ENCODE results near the gene GSG1.

GSG1 gene

GRCh38 chr12:13117029-13117428, 13.6 kb upstream of the GSG1 start:
- DNase-seq, result no peak

DNA sequence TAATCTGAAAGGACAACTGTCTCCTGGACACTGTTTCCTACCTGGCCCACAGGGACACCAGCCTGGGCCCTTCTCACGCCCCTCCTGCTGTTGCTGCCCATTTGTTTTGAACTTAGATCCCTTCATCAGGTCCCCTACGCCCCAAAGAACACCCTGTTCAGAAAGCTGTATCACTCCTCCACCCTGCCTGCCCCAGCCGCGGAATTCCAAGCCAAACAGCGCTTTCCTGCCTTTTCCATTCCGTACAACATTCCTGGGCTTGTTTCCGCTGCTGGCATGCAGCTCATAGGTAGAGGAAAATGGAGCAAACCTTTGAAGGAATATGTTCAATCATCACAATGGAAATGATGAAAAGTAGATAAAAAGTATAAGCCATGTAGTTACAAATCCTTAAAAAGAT, 12.8 kb upstream of the GSG1 start:
- DNase-seq, result no peak

DNA sequence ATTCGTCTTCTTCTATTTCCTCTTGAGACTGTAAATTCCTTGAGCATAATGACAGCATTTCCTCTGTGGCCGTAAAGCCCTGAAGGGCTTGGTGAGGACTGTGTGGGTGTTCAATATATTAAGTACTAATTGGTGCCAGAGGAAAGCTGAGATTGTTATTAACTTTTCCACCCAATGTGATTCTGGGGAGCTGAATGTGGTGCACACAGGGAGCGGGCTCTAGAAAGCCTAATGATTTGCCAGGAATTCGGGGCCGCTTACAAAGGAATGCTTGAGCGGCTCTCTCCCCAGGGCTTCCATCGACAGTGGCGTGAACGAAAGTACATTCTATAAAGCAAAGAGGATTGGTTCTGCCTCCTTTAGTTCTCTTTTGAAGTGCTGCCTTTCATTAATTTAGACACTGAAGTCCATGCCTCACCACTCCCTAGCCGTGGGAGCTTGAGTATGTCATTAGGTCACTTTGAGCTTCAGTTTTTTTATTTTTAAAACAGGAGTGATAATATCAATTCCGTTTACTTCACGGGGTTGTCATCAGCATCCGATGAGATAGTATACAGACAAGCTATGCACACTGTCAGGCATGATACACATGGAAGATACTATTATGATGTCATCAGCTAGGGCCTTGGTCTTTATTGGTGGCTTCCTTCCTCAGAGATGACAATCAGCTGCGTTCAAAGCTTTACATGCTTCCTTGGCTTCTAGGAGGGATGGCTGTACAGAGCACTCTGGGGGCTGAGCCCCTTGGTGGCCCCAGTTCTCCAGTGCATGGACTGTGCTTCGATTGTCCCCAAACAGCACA, 11.0 kb upstream of the GSG1 start:
- DNase-seq, result no peak

DNA sequence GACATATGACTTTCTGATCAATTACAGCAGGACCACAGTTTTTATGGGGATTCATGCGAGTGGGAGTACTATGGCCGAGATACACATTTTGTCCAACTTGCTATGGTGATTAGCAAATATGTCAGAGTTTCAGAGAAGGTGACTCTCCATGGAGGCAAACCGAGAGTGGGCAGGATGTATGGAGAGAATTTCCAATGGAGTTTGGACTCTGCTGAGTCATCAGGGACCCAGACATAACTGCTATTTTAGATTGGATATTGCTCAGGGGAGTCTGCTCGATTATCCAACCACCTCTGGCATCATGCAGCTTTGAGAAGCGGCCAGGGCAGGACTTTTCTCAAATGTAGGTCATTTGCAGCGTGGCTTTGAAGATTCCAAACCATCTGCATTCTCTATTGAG, 9.5 kb upstream of the GSG1 start:
- DNase-seq, result no peak

DNA sequence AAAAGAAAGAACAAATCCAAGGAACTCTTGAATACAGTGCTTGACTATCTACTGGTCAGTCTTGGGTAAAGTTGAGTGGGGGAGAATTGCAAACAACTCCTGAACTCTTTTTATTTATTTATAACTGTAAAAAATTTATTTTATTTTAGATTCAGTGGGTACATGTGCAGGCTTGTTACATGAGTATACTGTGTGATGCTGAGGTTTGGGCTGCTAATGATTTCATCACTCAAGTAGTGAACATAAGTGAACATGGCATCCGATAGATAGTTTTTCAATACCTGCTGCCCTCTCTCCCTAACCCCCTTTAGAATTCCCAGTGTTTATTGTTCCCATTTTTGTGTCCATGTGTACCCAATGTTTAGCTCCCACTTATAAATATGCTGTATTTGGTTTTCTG, 3.2 kb upstream of the GSG1 start:
- DNase-seq, result no peak

GRCh38 chr12:13105781-13106180, 2.3 kb upstream of the GSG1 start:
- DNase-seq, result no peak

DNA sequence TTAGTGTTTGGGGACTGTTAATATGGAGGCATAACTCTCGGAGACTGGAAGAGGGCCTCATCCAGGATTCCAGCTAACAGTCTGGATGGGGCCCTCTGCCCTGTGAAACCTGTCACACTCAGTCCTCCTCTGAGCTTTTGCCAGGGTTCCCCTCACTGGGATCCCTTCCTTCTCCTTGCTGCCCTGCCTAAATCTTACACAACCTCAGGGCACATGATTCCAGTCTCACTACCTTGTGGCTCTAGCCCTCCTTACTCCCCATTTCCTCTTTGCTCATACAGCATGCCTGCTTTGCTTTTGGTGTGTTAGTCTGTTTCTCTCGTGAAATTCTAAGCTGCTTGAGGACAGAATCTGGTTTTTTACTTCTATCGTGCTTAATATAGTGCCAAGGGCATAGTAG, 942 bp upstream of the GSG1 start:
- DNase-seq, result no peak

DNA sequence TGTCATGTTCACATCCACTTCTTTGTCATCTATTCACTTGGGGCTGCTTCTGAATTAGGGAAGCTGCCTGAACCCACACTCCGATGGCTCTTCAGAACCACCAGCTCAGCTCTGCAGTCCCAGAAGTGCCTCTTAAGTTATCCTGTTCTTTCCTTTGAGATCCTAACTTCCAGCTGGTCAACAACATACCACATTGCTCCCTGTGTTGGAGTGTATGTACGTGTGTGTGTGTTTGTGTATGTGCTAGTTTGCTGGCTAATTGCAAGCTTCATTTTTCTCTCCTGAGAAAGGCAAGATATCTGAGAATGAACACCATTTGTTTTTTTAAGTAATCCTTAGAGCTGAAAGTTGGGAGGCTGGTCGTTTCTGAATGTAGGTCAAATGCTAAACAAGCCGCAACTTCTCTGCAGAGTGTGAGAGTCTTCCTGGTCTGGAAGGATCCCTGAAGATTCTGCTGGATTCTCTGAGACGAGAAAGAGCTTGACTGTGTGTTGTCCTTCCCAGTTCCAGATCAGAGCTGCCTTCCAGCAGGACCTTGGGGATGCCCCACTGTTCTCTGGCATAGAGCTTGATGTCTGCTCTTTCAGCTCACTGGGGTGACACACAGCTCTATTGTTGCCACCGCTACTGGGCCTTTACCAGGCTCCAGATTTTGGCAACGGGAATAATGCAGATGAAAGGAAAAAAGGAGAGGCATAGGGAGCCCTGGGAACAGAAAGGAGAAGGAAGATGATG, 839 bp downstream of the GSG1 start:
- DNase-seq, result no peak

DNA sequence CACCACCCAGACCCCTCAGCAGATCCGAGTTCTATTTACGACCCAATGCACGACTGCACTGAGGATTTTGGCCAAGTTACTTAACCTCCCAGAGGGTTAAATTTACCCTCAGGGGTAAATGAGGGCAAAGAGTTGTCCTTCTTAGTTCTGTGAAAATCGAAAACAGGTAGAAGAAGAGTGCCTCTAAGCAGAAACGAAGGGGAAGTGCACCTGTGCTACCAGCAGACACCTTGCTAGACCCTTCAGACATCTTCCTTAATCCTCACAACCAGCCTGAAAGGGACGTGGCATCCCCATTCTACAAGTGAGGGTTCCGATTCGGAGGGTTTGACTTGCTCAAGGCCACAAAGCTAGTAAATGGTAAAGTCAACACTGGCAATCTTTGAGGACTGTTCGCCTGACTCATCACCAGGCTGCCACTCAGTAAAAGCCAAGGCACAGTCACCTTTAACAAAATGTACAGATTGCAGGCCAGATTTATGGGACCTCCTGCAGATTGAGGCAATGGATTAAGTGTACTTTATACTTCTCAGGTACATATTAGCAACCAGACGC, 1.6 kb downstream of the GSG1 start:
- DNase-seq, result no peak

GRCh38 chr12:13100882-13101769, 2.3 kb downstream of the GSG1 start:
- DNase-seq, result peak; percentile 42

- peak; percentile 40 for DNase-seq
Observed at GRCh38 chr12:13100605-13100881, 2.9 kb downstream of the GSG1 start.

DNA sequence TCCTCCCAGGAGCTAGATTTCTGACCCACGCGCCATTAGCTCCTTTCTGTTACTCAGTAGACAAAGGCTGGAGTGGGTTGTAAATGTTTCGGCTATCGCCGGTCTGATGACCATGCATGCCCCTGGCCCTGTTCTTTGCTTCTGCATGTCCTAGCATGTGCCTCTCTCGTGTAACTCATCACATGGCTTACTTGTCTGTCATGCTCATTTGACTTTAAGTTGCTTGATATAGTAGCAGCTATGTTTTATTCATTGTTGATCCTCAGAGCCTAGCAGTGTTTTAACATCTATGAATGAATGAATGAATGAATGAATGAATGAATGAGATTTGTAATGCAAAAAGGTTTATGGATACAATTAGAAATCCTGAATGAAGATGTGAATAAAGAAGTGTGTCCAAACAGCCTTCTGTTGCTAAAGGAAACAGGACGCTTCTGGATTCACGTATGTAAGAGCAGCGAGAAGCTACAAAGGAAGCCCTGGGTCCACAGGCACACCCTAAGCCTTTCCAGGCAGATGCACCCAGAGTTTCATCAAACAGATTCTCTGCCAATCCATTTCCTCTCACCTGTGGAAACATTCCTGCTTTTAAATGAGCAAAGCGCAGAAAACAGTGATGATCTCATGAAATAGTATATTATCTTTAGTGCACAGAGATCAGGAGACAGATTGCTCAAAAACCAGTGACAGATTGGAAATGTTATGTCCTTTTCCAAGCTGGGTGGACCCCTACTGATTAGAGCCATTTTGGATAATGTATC, 3.4 kb downstream of the GSG1 start:
- DNase-seq, result no peak

- DNase-seq, result no peak
Observed at GRCh38 chr12:13099066-13099843, 4.2 kb downstream of the GSG1 start.

GRCh38 chr12:13097491-13098011, 5.9 kb downstream of the GSG1 start:
- DNase-seq, result no peak

GRCh38 chr12:13095266-13095995, 8.0 kb downstream of the GSG1 start:
- no peak for DNase-seq

DNA sequence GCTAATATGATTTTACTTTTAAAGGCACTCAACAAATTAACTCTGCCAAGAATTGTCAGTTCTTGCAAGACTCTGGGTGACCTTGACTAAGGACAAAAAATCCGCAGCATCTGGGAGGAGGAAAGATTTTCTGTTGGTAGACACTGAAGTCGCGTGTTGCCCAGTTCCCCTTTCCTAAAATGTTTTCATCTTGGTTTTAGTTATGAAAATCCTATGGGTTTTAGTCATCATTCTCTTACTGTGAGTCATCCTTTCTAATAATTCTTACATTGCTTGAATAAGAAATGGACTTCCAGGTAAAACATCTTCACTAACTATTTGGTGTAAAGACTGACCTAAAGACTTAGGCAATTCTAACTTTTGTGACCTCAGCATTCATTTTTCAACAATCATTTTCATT, 9.1 kb downstream of the GSG1 start:
- no peak for DNase-seq

- DNase-seq, result no peak
Observed at GRCh38 chr12:13093848-13094220, 9.6 kb downstream of the GSG1 start.

GRCh38 chr12:13093191-13093847, 10.1 kb downstream of the GSG1 start:
- DNase-seq, result no peak

- no peak for DNase-seq
Observed at GRCh38 chr12:13091832-13092231, 11.6 kb downstream of the GSG1 start.

DNA sequence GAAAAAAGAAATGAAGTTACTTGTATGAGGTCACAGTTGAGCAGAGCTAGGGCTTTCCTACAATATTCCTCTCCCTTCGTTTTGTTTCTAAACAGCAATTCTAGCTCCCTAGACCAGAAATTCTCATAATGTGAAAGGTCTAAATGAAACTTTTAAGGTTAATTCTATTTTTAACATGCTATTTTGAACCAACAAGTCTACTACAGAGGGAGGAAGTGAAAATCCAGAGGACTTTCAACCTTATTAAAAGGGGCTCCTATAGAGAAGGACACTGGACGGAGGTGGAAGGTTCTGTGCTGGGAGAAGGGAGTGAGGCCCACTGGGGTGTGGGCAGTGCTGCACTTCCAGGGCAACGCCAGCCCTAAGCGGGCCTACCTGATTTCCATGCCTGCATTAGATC, 13.4 kb downstream of the GSG1 start:
- no peak for DNase-seq
